Measurements from ENCODE around the gene AKT3. TPM values are rescaled to one million over a fixed set of nuclear protein-coding genes. Genes with fewer than 3 reads are reported as not detected.

The AKT3 gene
- total RNA-seq, 1 experiment from 2014 or later: 31.9 TPM

DNA sequence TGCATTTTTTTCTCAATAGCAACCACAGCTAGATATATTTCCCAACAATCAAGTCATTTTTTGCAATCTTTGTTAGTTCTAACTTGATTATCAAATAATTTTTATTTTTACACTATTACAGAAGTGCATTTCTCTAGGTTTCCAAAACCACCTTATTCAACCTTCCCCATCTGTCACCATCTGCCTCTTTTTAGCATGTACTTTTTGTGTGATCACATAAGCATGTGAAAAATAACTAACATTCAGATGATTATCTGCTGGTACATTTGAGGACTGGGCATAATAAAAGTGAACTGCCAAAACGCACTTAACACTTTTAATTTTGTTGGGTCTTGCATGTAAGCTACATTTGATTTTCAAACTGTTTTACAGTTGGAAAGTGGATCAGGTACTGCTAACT lies 291.5 kb downstream of the AKT3 start:
- H3K9me3 Mint-ChIP-seq (ENCODE audit: unreplicated experiment): peaks cover 10% of the 10 kb centered on the region
- intact Hi-C loops (cut with micrococcal nuclease): no loop called here
- CTCF ChIA-PET: interaction anchor here (0.7 to 1.1 kb wide), 3 partner anchors 9 to 72 kb away, joined by 3 to 4 read pairs (median 3); no protein-coding TSS in a partner anchor
- peaks cover 5% of the 10 kb centered on the region for H3K36me3 Mint-ChIP-seq (ENCODE audit: insufficient read depth, unreplicated experiment)
- TF ChIP-seq, protein P1, sequence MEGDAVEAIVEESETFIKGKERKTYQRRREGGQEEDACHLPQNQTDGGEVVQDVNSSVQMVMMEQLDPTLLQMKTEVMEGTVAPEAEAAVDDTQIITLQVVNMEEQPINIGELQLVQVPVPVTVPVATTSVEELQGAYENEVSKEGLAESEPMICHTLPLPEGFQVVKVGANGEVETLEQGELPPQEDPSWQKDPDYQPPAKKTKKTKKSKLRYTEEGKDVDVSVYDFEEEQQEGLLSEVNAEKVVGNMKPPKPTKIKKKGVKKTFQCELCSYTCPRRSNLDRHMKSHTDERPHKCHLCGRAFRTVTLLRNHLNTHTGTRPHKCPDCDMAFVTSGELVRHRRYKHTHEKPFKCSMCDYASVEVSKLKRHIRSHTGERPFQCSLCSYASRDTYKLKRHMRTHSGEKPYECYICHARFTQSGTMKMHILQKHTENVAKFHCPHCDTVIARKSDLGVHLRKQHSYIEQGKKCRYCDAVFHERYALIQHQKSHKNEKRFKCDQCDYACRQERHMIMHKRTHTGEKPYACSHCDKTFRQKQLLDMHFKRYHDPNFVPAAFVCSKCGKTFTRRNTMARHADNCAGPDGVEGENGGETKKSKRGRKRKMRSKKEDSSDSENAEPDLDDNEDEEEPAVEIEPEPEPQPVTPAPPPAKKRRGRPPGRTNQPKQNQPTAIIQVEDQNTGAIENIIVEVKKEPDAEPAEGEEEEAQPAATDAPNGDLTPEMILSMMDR (IDR thresholded peaks at IDR 0.05; ENCODE audit: unreplicated experiment): no peak
- no peak overlapping the region for H3K4me3 Mint-ChIP-seq (ENCODE audit: unreplicated experiment)
- no peaks in the 10 kb centered on the region for H3K4me1 Mint-ChIP-seq (ENCODE audit: insufficient read depth, unreplicated experiment)
- H3K27me3 Mint-ChIP-seq (ENCODE audit: insufficient read depth, unreplicated experiment): no peaks in the 10 kb centered on the region
- no TSS peak for BruUV-seq (replicated peaks)
- no peak overlapping the region for H3K27ac Mint-ChIP-seq (ENCODE audit: low read depth, unreplicated experiment)
- POLR2A ChIA-PET: interaction anchor here (1.0 kb wide), 1 partner anchor 10 kb away, joined by 5 read pairs; no protein-coding TSS in a partner anchor
- DNase-seq (ENCODE audit: unreplicated experiment): no peak

- CTCF ChIA-PET: interaction anchor here (0.6 to 1.1 kb wide), 4 partner anchors 8 to 1659 kb away, joined by 3 to 4 read pairs (median 3); no protein-coding TSS in a partner anchor
- TF ChIP-seq, protein P1 (IDR thresholded peaks at IDR 0.05; ENCODE audit: unreplicated experiment): no peak
- H3K4me3 Mint-ChIP-seq (ENCODE audit: unreplicated experiment): no peak overlapping the region
- H3K9me3 Mint-ChIP-seq (ENCODE audit: unreplicated experiment): peaks cover 10% of the 10 kb centered on the region
- H3K27me3 Mint-ChIP-seq (ENCODE audit: insufficient read depth, unreplicated experiment): no peaks in the 10 kb centered on the region
- no TSS peak for BruUV-seq (replicated peaks)
- H3K4me1 Mint-ChIP-seq (ENCODE audit: insufficient read depth, unreplicated experiment): no peaks in the 10 kb centered on the region
- DNase-seq (ENCODE audit: unreplicated experiment): no peak
- no peak overlapping the region for H3K27ac Mint-ChIP-seq (ENCODE audit: low read depth, unreplicated experiment)
- POLR2A ChIA-PET: no interaction called here
- intact Hi-C loops (cut with micrococcal nuclease): no loop called here
- peaks cover 5% of the 10 kb centered on the region for H3K36me3 Mint-ChIP-seq (ENCODE audit: insufficient read depth, unreplicated experiment)
Measured at GRCh38 chr1:243557866-243558265, 292.2 kb downstream of the AKT3 start.

DNA sequence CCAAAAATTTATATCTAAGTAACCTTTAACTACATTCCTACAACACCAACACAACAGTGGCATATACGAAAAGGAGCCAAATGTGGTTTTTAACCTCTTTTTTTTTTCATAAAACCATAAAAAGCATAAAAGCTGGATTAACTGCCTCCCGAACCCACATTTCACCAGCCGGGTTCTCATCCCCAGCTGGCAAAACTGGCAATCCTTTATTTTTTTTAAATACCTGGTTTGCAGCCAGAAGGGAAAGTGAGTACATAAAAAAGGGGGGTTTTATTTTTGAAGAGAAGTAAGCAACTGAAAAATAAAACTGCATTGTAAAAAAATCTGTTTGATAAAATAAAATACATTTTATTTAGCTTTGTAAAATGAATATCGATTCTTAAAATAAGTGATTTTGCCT lies 295.4 kb downstream of the AKT3 start:
- intact Hi-C loops (cut with micrococcal nuclease): no loop called here
- Mint-ChIP-seq H3K27me3 (ENCODE audit: insufficient read depth, unreplicated experiment) (no peaks in the 10 kb centered on the region), H3K27ac (ENCODE audit: low read depth, unreplicated experiment) (no peak overlapping the region), H3K4me3 (ENCODE audit: unreplicated experiment) (no peak overlapping the region), H3K4me1 (ENCODE audit: insufficient read depth, unreplicated experiment) (peaks cover 6% of the 10 kb centered on the region), H3K9me3 (ENCODE audit: unreplicated experiment) (no peaks in the 10 kb centered on the region), H3K36me3 (ENCODE audit: insufficient read depth, unreplicated experiment) (no peaks in the 10 kb centered on the region)
- ChIA-PET CTCF (no interaction called here), POLR2A (interaction anchor here (1.1 kb wide), 1 partner anchor 27 kb away, joined by 3 read pairs; no protein-coding TSS in a partner anchor)
- no TSS peak for BruUV-seq (replicated peaks)
- no peak for DNase-seq (ENCODE audit: unreplicated experiment)
- TF ChIP-seq, protein P1 (IDR thresholded peaks at IDR 0.05; ENCODE audit: unreplicated experiment): no peak

GRCh38 chr1:243553090-243553489 lies 297.0 kb downstream of the AKT3 start:
- Mint-ChIP-seq H3K36me3 (ENCODE audit: insufficient read depth, unreplicated experiment) (no peaks in the 10 kb centered on the region), H3K27ac (ENCODE audit: low read depth, unreplicated experiment) (no peak overlapping the region), H3K4me1 (ENCODE audit: insufficient read depth, unreplicated experiment) (peaks cover 14% of the 10 kb centered on the region), H3K4me3 (ENCODE audit: unreplicated experiment) (no peak overlapping the region), H3K9me3 (ENCODE audit: unreplicated experiment) (no peaks in the 10 kb centered on the region), H3K27me3 (ENCODE audit: insufficient read depth, unreplicated experiment) (no peaks in the 10 kb centered on the region)
- ChIA-PET CTCF (interaction anchor here (0.6 to 1.2 kb wide), 3 partner anchors 28 to 1085 kb away, joined by 3 to 4 read pairs (median 3); no protein-coding TSS in a partner anchor), POLR2A (no interaction called here)
- TF ChIP-seq, protein P1 (IDR thresholded peaks at IDR 0.05; ENCODE audit: unreplicated experiment): no peak
- no TSS peak for BruUV-seq (replicated peaks)
- no peak for DNase-seq (ENCODE audit: unreplicated experiment)
- intact Hi-C loops (cut with micrococcal nuclease): no loop called here

Measured in MCF 10A (cell line).